ENCODE data around the gene TBX10.
"Not testable (repeated sequence)": the region's sequence is repeated elsewhere in the genome, so short reads cannot be mapped to it uniquely, and the experiment has no call there.

- not testable (repeated sequence) for TF ChIP-seq CTCF (IDR thresholded peaks at IDR 0.05); POLR2AphosphoS5 (IDR thresholded peaks at IDR 0.05; ENCODE audit: low read depth, low read length); SIN3A (IDR thresholded peaks at IDR 0.05; ENCODE audit: borderline replicate concordance, insufficient read depth, low read depth, low read length); REST (IDR thresholded peaks at IDR 0.05; ENCODE audit: insufficient read depth in 1 of 2, low read depth in 2 of 2, low read length in 1 of 2)
Measured at GRCh38 chr11:67621928-67622327, 17.6 kb downstream of the TBX10 start.
